ENCODE measurements around the gene LSM14B. TPM values are rescaled to one million over a fixed set of nuclear protein-coding genes. Genes with fewer than 3 reads are reported as not detected.

The LSM14B gene
- total RNA-seq, 1 donor from 2014 or later: 36.8 TPM

GRCh38 chr20:62119591-62120364, 2.5 kb upstream of the LSM14B start:
- intact Hi-C loops (cut with DNase I): no loop called here
- no peak overlapping the region for H3K4me3 ChIP-seq
- peak overlapping the region; percentile 90 for H3K27ac ChIP-seq
- peaks cover 6% of the 10 kb centered on the region for H3K36me3 ChIP-seq
- ATAC-seq (peak; percentile 1 to 7), DNase-seq (peak; percentile 76)
- H3K9me3 ChIP-seq: no peaks in the 10 kb centered on the region
- no peak for TF ChIP-seq CTCF (IDR thresholded peaks at IDR 0.05)
- H3K4me1 ChIP-seq: peaks cover 25% of the 10 kb centered on the region
- H3K27me3 ChIP-seq (ENCODE audit: low read depth): peaks cover 7% of the 10 kb centered on the region

GRCh38 chr20:62120365-62120762, 1.9 kb upstream of the LSM14B start:
- H3K4me3 ChIP-seq: no peak overlapping the region
- H3K27ac ChIP-seq: peak overlapping the region; percentile 90
- TF ChIP-seq CTCF (IDR thresholded peaks at IDR 0.05): no peak
- intact Hi-C loops (cut with DNase I): no loop called here
- peaks cover 7% of the 10 kb centered on the region for H3K27me3 ChIP-seq (ENCODE audit: low read depth)
- H3K9me3 ChIP-seq: no peaks in the 10 kb centered on the region
- peaks cover 12% of the 10 kb centered on the region for H3K36me3 ChIP-seq
- ATAC-seq (no peak), DNase-seq (no peak)
- H3K4me1 ChIP-seq: peaks cover 25% of the 10 kb centered on the region

- ATAC-seq (peak; percentile 1 to 9), DNase-seq (no peak)
- intact Hi-C loops (cut with DNase I): no loop called here
- H3K36me3 ChIP-seq: peaks cover 20% of the 10 kb centered on the region
- H3K4me1 ChIP-seq: peaks cover 25% of the 10 kb centered on the region
- H3K27ac ChIP-seq: peak overlapping the region; percentile 90
- no peaks in the 10 kb centered on the region for H3K9me3 ChIP-seq
- H3K4me3 ChIP-seq: peak overlapping the region; percentile 78
- no peak for TF ChIP-seq CTCF (IDR thresholded peaks at IDR 0.05)
- peaks cover 7% of the 10 kb centered on the region for H3K27me3 ChIP-seq (ENCODE audit: low read depth)
Measured at GRCh38 chr20:62120990-62121775, 1.1 kb upstream of the LSM14B start.

GRCh38 chr20:62122654-62123449, 577 bp downstream of the LSM14B start:
- no peaks in the 10 kb centered on the region for H3K9me3 ChIP-seq
- H3K4me3 ChIP-seq: peak overlapping the region; percentile 78
- DNase-seq: no peak
- TF ChIP-seq CTCF (IDR thresholded peaks at IDR 0.05): no peak
- intact Hi-C loops (cut with DNase I): no loop called here
- ATAC-seq: peak; percentile 41 to 59
- peak overlapping the region; percentile 81 for H3K27ac ChIP-seq
- H3K27me3 ChIP-seq (ENCODE audit: low read depth): no peaks in the 10 kb centered on the region
- peaks cover 37% of the 10 kb centered on the region for H3K36me3 ChIP-seq
- H3K4me1 ChIP-seq: peaks cover 25% of the 10 kb centered on the region

- DNase-seq (no peak), ATAC-seq (peak in 1 of 2 donors; percentile 30)
- TF ChIP-seq CTCF (IDR thresholded peaks at IDR 0.05): no peak
- no peaks in the 10 kb centered on the region for H3K27me3 ChIP-seq (ENCODE audit: low read depth)
- no peaks in the 10 kb centered on the region for H3K9me3 ChIP-seq
- peak overlapping the region; percentile 78 for H3K4me3 ChIP-seq
- H3K27ac ChIP-seq: peak overlapping the region; percentile 81
- intact Hi-C loops (cut with DNase I): no loop called here
- H3K4me1 ChIP-seq: peaks cover 25% of the 10 kb centered on the region
- H3K36me3 ChIP-seq: peaks cover 44% of the 10 kb centered on the region
Measured at GRCh38 chr20:62123450-62124118, 1.3 kb downstream of the LSM14B start.

All from lower lobe of right lung (tissue), 2 donors.